ENCODE data around the gene SWAP70.

- no peak for TF ChIP-seq CTCF (conservative IDR thresholded peaks at IDR 0.05; ENCODE audit: low read depth, low read length)
- TF ChIP-seq EZH2 (IDR thresholded peaks at IDR 0.05; ENCODE audit: borderline replicate concordance, low read depth, low read length, poor library complexity, severe bottlenecking): no peak
These were observed 647 bp downstream of the SWAP70 start for GRCh38 chr11:9664276-9665171.
